ENCODE measurements around the gene KBTBD3. TPM values are rescaled to one million over a fixed set of nuclear protein-coding genes. Genes with fewer than 3 reads are reported as not detected.

Gene KBTBD3
- total RNA-seq, 1 experiment from 2014 or later, result 5.6 TPM

DNA sequence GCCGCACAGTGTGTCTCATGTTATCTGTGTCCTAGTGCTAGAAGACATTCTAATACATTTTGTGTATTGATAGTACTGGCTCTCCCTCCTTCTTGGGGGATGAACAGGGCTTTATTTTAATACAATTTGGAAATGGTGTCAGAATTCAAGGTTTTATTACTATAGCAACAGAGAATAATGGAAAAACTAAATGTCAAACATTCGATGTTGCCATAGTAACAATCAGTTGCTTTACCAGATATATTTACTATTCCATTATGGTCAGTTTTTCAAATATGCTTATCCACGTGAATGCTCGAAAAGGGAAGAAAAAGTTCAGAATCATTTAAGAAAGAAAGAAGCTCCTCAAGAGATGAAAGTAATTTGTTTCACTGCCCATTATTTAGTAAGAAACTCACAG, 46.5 kb downstream of the KBTBD3 start:
- POLR2A ChIA-PET, result no interaction called here
- TF ChIP-seq, protein P1, sequence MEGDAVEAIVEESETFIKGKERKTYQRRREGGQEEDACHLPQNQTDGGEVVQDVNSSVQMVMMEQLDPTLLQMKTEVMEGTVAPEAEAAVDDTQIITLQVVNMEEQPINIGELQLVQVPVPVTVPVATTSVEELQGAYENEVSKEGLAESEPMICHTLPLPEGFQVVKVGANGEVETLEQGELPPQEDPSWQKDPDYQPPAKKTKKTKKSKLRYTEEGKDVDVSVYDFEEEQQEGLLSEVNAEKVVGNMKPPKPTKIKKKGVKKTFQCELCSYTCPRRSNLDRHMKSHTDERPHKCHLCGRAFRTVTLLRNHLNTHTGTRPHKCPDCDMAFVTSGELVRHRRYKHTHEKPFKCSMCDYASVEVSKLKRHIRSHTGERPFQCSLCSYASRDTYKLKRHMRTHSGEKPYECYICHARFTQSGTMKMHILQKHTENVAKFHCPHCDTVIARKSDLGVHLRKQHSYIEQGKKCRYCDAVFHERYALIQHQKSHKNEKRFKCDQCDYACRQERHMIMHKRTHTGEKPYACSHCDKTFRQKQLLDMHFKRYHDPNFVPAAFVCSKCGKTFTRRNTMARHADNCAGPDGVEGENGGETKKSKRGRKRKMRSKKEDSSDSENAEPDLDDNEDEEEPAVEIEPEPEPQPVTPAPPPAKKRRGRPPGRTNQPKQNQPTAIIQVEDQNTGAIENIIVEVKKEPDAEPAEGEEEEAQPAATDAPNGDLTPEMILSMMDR (IDR thresholded peaks at IDR 0.05; ENCODE audit: insufficient read depth in 1 of 2, low read depth in 1 of 2, low read length in 1 of 2, severe bottlenecking in 1 of 2, unreplicated experiment in 1 of 2), result no peak
- intact Hi-C loops (cut with micrococcal nuclease; ENCODE audit: unreplicated experiment), result no loop called here
- DNase-seq, result no peak
- H3K4me3 Mint-ChIP-seq (ENCODE audit: unreplicated experiment), result no peak overlapping the region
- peaks cover 10% of the 10 kb centered on the region for H3K27me3 Mint-ChIP-seq (ENCODE audit: insufficient read depth, unreplicated experiment)
- no peak overlapping the region for H3K27ac Mint-ChIP-seq (ENCODE audit: unreplicated experiment)
- Histone ChIP-seq H3K9me3 (no peaks in the 10 kb centered on the region), H3K4me3 (ENCODE audit: low read depth, low read length) (no peak overlapping the region), H3K4me1 (no peaks in the 10 kb centered on the region), H3K36me3 (ENCODE audit: control insufficient read depth, insufficient read depth, low read length) (no peaks in the 10 kb centered on the region), H3K27me3 (replicated peaks; ENCODE audit: control insufficient read depth, insufficient read depth, low read length) (no peaks in the 10 kb centered on the region)
- no TSS peak for BruUV-seq (replicated peaks)
- CTCF ChIA-PET, result no interaction called here
- no peaks in the 10 kb centered on the region for H3K36me3 Mint-ChIP-seq (ENCODE audit: insufficient read depth, unreplicated experiment)
- no peaks in the 10 kb centered on the region for H3K4me1 Mint-ChIP-seq (ENCODE audit: low read depth, unreplicated experiment)
- H3K9me3 Mint-ChIP-seq (ENCODE audit: unreplicated experiment), result no peaks in the 10 kb centered on the region

DNA sequence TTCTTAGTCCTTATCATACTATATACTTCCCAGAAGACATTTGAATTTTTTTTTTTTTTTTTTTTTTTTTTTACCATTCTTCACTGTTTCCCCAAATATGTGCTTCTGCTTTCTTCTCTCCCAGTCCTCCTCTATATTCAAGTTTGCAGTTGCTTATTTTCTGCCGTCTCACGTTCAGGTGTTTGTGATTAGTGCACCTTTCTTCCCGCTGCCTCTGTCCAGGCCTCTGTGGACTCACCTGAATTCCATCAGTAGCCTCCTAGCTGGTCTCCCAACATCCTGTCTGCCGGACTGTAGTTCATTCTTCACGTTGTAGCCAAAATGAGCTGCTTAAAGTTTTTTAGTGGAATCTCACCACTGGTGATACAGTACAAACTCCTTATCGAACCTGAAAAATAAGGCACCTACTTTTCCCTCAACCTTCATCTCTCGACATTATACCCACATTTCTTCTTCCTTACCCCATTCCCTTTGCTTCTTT, 54.3 kb downstream of the KBTBD3 start:
- no peaks in the 10 kb centered on the region for H3K27me3 Mint-ChIP-seq (ENCODE audit: insufficient read depth, unreplicated experiment)
- peak overlapping the region; percentile 86 for H3K4me3 Mint-ChIP-seq (ENCODE audit: unreplicated experiment)
- H3K27me3 ChIP-seq (replicated peaks; ENCODE audit: control insufficient read depth, insufficient read depth, low read length), result no peaks in the 10 kb centered on the region
- H3K36me3 Mint-ChIP-seq (ENCODE audit: insufficient read depth, unreplicated experiment), result peaks cover 16% of the 10 kb centered on the region
- DNase-seq, result peak in 1 of 2 experiments; percentile 25
- peaks cover 11% of the 10 kb centered on the region for H3K4me1 ChIP-seq
- H3K36me3 ChIP-seq (ENCODE audit: control insufficient read depth, insufficient read depth, low read length), result no peaks in the 10 kb centered on the region
- H3K9me3 ChIP-seq, result no peaks in the 10 kb centered on the region
- ChIA-PET CTCF (no interaction called here), POLR2A (no interaction called here)
- peak overlapping the region; percentile 40 for H3K4me3 ChIP-seq (ENCODE audit: low read depth, low read length)
- H3K27ac Mint-ChIP-seq (ENCODE audit: unreplicated experiment), result peak overlapping the region; percentile 51
- intact Hi-C loops (cut with micrococcal nuclease; ENCODE audit: unreplicated experiment), result loop anchor here (1.0 kb wide), 2 partner anchors 54 to 444 kb away; partner anchors contain the start of genes AASDHPPT and KBTBD3
- no peaks in the 10 kb centered on the region for H3K9me3 Mint-ChIP-seq (ENCODE audit: unreplicated experiment)
- peaks cover 13% of the 10 kb centered on the region for H3K4me1 Mint-ChIP-seq (ENCODE audit: low read depth, unreplicated experiment)
- TF ChIP-seq, protein P1 (IDR thresholded peaks at IDR 0.05; ENCODE audit: insufficient read depth in 1 of 2, low read depth in 1 of 2, low read length in 1 of 2, severe bottlenecking in 1 of 2, unreplicated experiment in 1 of 2), result no peak
- TSS peak; percentile 92 for BruUV-seq (replicated peaks)

DNA sequence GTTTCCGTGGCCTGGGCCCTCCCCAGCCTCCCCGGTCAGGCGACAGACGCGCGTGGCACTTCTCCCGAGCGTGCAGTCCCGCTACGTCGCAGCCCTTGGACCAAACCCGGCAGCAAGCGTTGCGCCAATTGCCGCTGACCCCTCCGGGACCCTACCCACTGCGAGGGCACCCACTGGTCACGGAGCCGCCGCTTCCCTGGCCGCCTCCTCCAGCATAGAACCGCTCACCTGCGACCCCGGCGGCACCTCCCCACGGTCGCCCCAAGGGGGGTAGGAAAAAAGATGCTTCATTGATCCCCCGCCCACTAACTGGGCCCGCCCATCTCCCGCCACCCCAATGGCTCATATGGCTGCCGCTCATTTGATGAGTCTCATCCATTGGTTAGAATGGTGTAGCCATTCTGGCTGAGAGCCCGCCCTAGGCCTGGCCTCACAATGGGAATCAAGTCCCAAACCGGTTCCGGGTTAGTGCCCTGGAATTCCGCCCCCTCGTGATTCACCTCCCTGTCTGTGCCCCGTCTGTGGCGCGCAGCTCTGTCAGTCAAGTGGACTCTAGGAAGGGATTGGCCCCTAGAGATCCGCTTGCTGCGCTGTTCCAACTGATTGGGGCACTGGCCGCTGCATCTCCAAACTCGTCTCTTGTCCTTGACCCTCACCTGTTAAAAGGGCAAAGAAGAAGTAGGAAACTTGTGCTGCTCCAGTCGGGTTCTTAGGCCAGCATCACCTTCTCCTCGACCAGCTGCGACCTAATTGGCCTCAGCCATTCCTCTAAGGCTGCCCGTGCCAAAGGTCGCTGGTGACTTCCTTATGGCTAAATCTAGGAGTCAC, 55.0 kb downstream of the KBTBD3 start, which contains the start of gene MSANTD4:
TSS of gene MSANTD4 (minus strand) at position 274 of the 828 bp plus-strand sequence. CDS start 11,323 bp downstream, outside the sequence.
- Mint-ChIP-seq H3K4me3 (ENCODE audit: unreplicated experiment) (peak within 1 kb of the TSS; percentile 86), H3K9me3 (ENCODE audit: unreplicated experiment) (no peaks in the 10 kb centered on the region), H3K4me1 (ENCODE audit: low read depth, unreplicated experiment) (peaks cover 13% of the 10 kb centered on the region), H3K27me3 (ENCODE audit: insufficient read depth, unreplicated experiment) (no peaks in the 10 kb centered on the region), H3K27ac (ENCODE audit: unreplicated experiment) (peak within 1 kb of the TSS; percentile 51), H3K36me3 (ENCODE audit: insufficient read depth, unreplicated experiment) (peaks cover 16% of the 10 kb centered on the region)
- H3K4me3 ChIP-seq (ENCODE audit: low read depth, low read length), result peak within 1 kb of the TSS; percentile 81
- H3K9me3 ChIP-seq, result no peaks in the 10 kb centered on the region
- TF ChIP-seq, protein P1 (IDR thresholded peaks at IDR 0.05; ENCODE audit: insufficient read depth in 1 of 2, low read depth in 1 of 2, low read length in 1 of 2, severe bottlenecking in 1 of 2, unreplicated experiment in 1 of 2), result peak in 1 of 2 experiments; percentile 3
- BruUV-seq (replicated peaks), result no TSS peak
- no peaks in the 10 kb centered on the region for H3K36me3 ChIP-seq (ENCODE audit: control insufficient read depth, insufficient read depth, low read length)
- ChIA-PET POLR2A (no interaction called here), CTCF (no interaction called here)
- DNase-seq, result peak; percentile 100
- peaks cover 11% of the 10 kb centered on the region for H3K4me1 ChIP-seq
- intact Hi-C loops (cut with micrococcal nuclease; ENCODE audit: unreplicated experiment), result loop anchor here (1.0 to 2.0 kb wide), 3 partner anchors 55 to 445 kb away; partner anchors contain the start of genes AASDHPPT and KBTBD3
- no peaks in the 10 kb centered on the region for H3K27me3 ChIP-seq (replicated peaks; ENCODE audit: control insufficient read depth, insufficient read depth, low read length)

All from Caco-2 (cell line).